ENCODE data around the gene PRSS1.

DNA sequence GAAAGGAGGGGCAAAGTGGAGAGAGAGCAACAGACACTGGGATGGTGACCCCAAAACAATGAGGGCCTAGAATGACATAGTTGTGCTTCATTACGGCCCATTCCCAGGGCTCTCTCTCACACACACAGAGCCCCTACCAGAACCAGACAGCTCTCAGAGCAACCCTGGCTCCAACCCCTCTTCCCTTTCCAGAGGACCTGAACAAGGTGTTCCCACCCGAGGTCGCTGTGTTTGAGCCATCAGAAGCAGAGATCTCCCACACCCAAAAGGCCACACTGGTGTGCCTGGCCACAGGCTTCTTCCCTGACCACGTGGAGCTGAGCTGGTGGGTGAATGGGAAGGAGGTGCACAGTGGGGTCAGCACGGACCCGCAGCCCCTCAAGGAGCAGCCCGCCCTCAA is 42.2 kb downstream of the PRSS1 start:
- TF ChIP-seq, protein P1, sequence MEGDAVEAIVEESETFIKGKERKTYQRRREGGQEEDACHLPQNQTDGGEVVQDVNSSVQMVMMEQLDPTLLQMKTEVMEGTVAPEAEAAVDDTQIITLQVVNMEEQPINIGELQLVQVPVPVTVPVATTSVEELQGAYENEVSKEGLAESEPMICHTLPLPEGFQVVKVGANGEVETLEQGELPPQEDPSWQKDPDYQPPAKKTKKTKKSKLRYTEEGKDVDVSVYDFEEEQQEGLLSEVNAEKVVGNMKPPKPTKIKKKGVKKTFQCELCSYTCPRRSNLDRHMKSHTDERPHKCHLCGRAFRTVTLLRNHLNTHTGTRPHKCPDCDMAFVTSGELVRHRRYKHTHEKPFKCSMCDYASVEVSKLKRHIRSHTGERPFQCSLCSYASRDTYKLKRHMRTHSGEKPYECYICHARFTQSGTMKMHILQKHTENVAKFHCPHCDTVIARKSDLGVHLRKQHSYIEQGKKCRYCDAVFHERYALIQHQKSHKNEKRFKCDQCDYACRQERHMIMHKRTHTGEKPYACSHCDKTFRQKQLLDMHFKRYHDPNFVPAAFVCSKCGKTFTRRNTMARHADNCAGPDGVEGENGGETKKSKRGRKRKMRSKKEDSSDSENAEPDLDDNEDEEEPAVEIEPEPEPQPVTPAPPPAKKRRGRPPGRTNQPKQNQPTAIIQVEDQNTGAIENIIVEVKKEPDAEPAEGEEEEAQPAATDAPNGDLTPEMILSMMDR (IDR thresholded peaks at IDR 0.05) = no peak
- TF ChIP-seq POLR2AphosphoS5 (IDR thresholded peaks at IDR 0.05) = no peak
- no peak for TF ChIP-seq POLR2A (IDR thresholded peaks at IDR 0.05)
- no peak for TF ChIP-seq EP300 (IDR thresholded peaks at IDR 0.05)
